GM10847 (cell line): ENCODE results near the gene RAD23B.

Source experiments
- POLR2A ChIP-seq: IDR thresholded peaks from 2 replicates; pipeline ENCODE4 v1.6.1; 2011; ENCODE audit not compliant: insufficient read length; ENCODE audit errors: extremely low read depth

RAD23B gene

GRCh38 chr9:107280543-107280942, 2.5 kb upstream of the RAD23B start:
- TF ChIP-seq POLR2A: no peak

- no peak for TF ChIP-seq POLR2A
Observed at GRCh38 chr9:107281184-107281583, 1.9 kb upstream of the RAD23B start.

DNA sequence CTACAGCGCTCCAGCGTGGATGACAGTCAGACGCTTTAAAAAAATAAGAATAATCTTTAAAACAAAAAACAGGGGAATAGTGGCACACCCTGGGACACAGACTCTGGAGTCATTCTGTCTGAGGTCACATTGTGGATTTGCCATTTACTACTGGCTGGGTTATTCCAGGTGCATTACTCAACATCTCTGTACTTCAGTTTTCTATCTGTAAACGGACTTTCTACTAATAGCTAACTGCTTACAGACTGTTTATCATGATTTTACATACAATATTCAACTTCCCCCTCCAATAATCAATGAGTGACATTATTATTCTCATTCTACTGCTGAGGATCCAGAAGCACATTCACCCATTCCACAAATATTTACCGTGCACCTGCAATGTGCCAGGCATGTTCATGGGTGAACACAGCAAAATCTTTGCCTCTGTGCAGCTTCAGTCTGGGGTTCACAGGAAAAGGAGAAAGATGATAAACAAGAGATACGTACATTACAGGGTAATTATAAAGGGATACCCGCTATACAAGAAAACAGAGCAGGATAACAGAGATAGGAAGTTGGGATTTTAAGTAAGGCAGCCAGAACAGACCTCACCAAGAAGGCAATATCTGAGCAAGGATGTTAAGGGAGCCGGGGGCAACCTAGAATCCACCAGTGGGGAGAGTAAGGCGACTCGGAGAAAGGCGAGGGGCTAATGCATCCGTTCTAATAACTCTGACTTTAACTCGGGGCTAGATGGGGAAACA, 984 bp upstream of the RAD23B start:
- TF ChIP-seq POLR2A: no peak

GRCh38 chr9:107283623-107284616, 841 bp downstream of the RAD23B start:
- TF ChIP-seq POLR2A: no peak

GRCh38 chr9:107284636-107285035, 1.6 kb downstream of the RAD23B start:
- no peak for TF ChIP-seq POLR2A

- TF ChIP-seq POLR2A: no peak
Observed at GRCh38 chr9:107285286-107285685, 2.2 kb downstream of the RAD23B start.

DNA sequence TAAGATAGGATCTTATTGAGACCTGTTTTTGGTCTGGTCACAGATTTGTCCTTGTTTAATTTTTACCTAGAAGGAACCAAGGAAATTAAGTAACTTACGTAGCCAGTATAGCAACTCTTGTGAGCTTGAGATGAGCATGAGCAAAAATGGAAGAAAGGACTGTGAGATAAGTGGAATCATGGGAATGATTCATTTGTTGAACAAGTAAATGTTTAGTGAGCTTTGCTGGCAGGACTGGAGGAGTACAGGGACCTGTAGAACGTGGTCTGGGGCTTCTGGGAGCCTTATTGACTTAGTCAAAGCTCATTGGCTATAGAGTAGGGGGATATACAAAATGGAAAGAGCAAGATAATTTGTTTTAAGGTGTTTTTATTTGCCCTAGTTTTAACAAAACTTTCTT, 3.0 kb downstream of the RAD23B start:
- TF ChIP-seq POLR2A: no peak

GRCh38 chr9:107288701-107289100, 5.6 kb downstream of the RAD23B start:
- TF ChIP-seq POLR2A: no peak

- no peak for TF ChIP-seq POLR2A
Observed at GRCh38 chr9:107290619-107291018, 7.5 kb downstream of the RAD23B start.

- no peak for TF ChIP-seq POLR2A
Observed at GRCh38 chr9:107292821-107293542, 9.9 kb downstream of the RAD23B start.

DNA sequence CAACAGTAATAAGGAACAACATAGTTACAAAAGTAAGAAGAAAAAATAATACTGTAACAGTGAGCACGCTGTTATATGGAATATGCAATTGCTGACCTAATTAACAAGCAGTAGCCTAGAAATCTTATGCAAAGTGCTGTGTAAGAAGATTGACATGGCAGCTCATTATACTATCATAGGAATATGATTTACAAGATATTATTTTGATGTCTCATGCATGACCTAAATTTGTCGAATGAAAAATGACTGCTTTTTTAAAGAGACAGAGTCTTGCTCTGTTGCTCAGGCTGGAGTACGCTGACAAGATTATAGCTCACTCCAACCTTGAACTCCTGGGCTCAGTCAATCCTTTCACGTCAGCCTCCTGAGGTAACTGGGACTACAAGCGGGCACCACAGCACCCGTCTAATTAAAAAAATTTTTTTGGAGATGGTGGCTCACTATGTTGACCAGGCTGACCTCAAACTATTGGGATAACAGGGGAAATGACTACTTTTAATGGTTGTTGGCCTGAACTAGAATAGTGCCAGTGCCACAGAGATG, 10.5 kb downstream of the RAD23B start:
- TF ChIP-seq POLR2A: no peak

DNA sequence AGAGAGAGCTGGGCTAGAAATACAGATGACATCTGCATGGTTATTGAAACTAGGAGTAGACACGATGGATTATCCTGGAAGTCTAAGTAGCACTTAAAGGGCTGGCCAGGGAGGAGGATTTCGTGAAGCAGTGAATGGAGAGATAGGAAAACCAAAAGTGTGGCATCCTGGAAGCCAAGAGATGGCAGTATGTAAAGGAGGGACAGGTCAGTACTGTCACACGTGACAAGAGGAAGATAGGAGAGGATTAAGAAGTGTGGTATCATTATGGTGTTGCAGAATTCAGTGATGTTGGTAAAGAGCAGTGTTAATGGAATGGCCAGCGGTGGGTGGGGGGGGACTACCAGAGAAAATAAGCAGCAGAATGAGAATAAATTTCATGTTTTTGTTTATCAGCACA, 11.7 kb downstream of the RAD23B start:
- TF ChIP-seq POLR2A: no peak

DNA sequence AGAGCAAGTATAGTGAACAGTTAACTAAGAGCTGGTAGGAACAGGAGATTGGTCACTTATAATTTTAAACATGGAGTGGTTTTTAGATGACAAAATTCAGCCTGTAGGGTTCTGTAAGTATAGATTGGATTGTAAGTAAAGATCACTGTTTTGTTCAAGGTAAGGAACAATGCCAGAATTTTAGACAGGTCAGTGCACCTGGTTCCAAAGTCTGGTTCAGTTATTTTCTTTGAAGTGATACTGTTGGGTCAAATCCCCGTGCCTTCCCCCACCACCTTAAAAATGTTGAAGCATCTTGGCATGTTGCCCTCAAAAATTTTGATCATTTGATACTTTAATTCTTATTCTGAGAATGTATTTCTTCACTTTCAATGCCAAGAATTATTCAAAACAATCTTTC, 12.9 kb downstream of the RAD23B start:
- no peak for TF ChIP-seq POLR2A

GRCh38 chr9:107299437-107299836, 16.4 kb downstream of the RAD23B start:
- TF ChIP-seq POLR2A: no peak

- TF ChIP-seq POLR2A: no peak
Observed at GRCh38 chr9:107306308-107306707, 23.2 kb downstream of the RAD23B start.
